Activated CD4-positive, alpha-beta memory T cell treated with anti-CD3 and anti-CD28 coated beads, Interleukin-2, amount 10 ng/mL, durations not matched to agents 7 days and 5 days (primary cell): ENCODE data around the gene HGF. TPM values are rescaled to one million over a fixed set of nuclear protein-coding genes. Genes with fewer than 3 reads are reported as not detected.

Experiments used
- CTCF ChIA-PET: fragments of 350-600 bp; sonication (Branson Sonifier 250); formaldehyde crosslinking; loops from one replicate; lab custom pipeline; 2021; ENCODE audit warnings: antibody characterized with exemption, inconsistent platforms; lab: Charles Lee
- POLR2A ChIA-PET: fragments of 350-600 bp; sonication (Branson Sonifier 250); formaldehyde crosslinking; loops from one replicate; lab custom pipeline; 2021; ENCODE audit warnings: antibody characterized with exemption; lab: Charles Lee
- DNase-seq: peaks from one replicate; pipeline ENCODE4 v3.0.0-alpha.2; 2020
- H3K27ac Mint-ChIP-seq: one replicate; pipeline ENCODE4 v1.8.0; 2021; ENCODE audit warnings: mild to moderate bottlenecking, mixed read lengths
- H3K27me3 Mint-ChIP-seq: one replicate; pipeline ENCODE4 v1.8.0; 2021; ENCODE audit warnings: mixed read lengths
- H3K36me3 Mint-ChIP-seq: one replicate; pipeline ENCODE4 v1.8.0; 2021; ENCODE audit warnings: low read depth, mixed read lengths
- H3K4me1 Mint-ChIP-seq: one replicate; pipeline ENCODE4 v1.8.0; 2021; ENCODE audit warnings: mixed read lengths
- H3K4me3 Mint-ChIP-seq: one replicate; pipeline ENCODE4 v1.8.0; 2021; ENCODE audit warnings: mild to moderate bottlenecking, mixed read lengths
- H3K9me3 Mint-ChIP-seq: one replicate; pipeline ENCODE4 v1.8.0; 2021; ENCODE audit warnings: mixed read lengths
- total RNA-seq, 2 experiments: library from RNA; stranded (reverse); gene quantifications; one replicate each; pipeline ENCODE4 v1.2.3, GENCODE V29; 2021

The HGF gene
- total RNA-seq, 2 experiments from 2014 or later: not detected

GRCh38 chr7:81676813-81677212, 93.0 kb downstream of the HGF start:
- ChIA-PET POLR2A (no interaction called here), CTCF (no interaction called here)
- Mint-ChIP-seq H3K4me3 (no peak overlapping the region), H3K4me1 (no peaks in the 10 kb centered on the region), H3K27ac (no peak overlapping the region), H3K27me3 (no peaks in the 10 kb centered on the region), H3K36me3 (no peaks in the 10 kb centered on the region), H3K9me3 (peaks cover 4% of the 10 kb centered on the region)
- DNase-seq: no peak

- Mint-ChIP-seq H3K27ac (no peak overlapping the region), H3K36me3 (no peaks in the 10 kb centered on the region), H3K4me1 (no peaks in the 10 kb centered on the region), H3K4me3 (no peak overlapping the region), H3K9me3 (peaks cover 1% of the 10 kb centered on the region), H3K27me3 (no peaks in the 10 kb centered on the region)
- ChIA-PET CTCF (no interaction called here), POLR2A (no interaction called here)
- DNase-seq: no peak
Observed at GRCh38 chr7:81676105-81676811, 93.6 kb downstream of the HGF start.

GRCh38 chr7:81674431-81674830, 95.4 kb downstream of the HGF start:
- CTCF ChIA-PET: no interaction called here
- Mint-ChIP-seq H3K9me3 (peaks cover 3% of the 10 kb centered on the region), H3K4me1 (no peaks in the 10 kb centered on the region), H3K36me3 (no peaks in the 10 kb centered on the region), H3K4me3 (no peak overlapping the region), H3K27me3 (no peaks in the 10 kb centered on the region), H3K27ac (no peak overlapping the region)
- DNase-seq: no peak
- POLR2A ChIA-PET: no interaction called here

GRCh38 chr7:81672872-81673271, 97.0 kb downstream of the HGF start:
- H3K27me3 Mint-ChIP-seq: no peaks in the 10 kb centered on the region
- ChIA-PET CTCF (no interaction called here), POLR2A (no interaction called here)
- H3K4me1 Mint-ChIP-seq: no peaks in the 10 kb centered on the region
- H3K9me3 Mint-ChIP-seq: peaks cover 3% of the 10 kb centered on the region
- no peak overlapping the region for H3K27ac Mint-ChIP-seq
- no peak for DNase-seq
- H3K4me3 Mint-ChIP-seq: no peak overlapping the region
- H3K36me3 Mint-ChIP-seq: no peaks in the 10 kb centered on the region

GRCh38 chr7:81669476-81670105, 100.3 kb downstream of the HGF start:
- H3K9me3 Mint-ChIP-seq: peaks cover 3% of the 10 kb centered on the region
- ChIA-PET POLR2A (no interaction called here), CTCF (no interaction called here)
- H3K4me3 Mint-ChIP-seq: no peak overlapping the region
- H3K27ac Mint-ChIP-seq: no peak overlapping the region
- no peaks in the 10 kb centered on the region for H3K4me1 Mint-ChIP-seq
- no peaks in the 10 kb centered on the region for H3K27me3 Mint-ChIP-seq
- H3K36me3 Mint-ChIP-seq: no peaks in the 10 kb centered on the region
- no peak for DNase-seq

- Mint-ChIP-seq H3K36me3 (no peaks in the 10 kb centered on the region), H3K4me3 (no peak overlapping the region), H3K27ac (no peak overlapping the region), H3K4me1 (no peaks in the 10 kb centered on the region), H3K9me3 (peaks cover 5% of the 10 kb centered on the region), H3K27me3 (no peaks in the 10 kb centered on the region)
- POLR2A ChIA-PET: no interaction called here
- CTCF ChIA-PET: no interaction called here
- DNase-seq: no peak
Observed at GRCh38 chr7:81666209-81666608, 103.6 kb downstream of the HGF start.

GRCh38 chr7:81665236-81665635, 104.6 kb downstream of the HGF start:
- no peaks in the 10 kb centered on the region for H3K36me3 Mint-ChIP-seq
- H3K4me3 Mint-ChIP-seq: no peak overlapping the region
- no peaks in the 10 kb centered on the region for H3K4me1 Mint-ChIP-seq
- POLR2A ChIA-PET: no interaction called here
- no peak overlapping the region for H3K27ac Mint-ChIP-seq
- no peak for DNase-seq
- CTCF ChIA-PET: no interaction called here
- no peaks in the 10 kb centered on the region for H3K27me3 Mint-ChIP-seq
- H3K9me3 Mint-ChIP-seq: peaks cover 9% of the 10 kb centered on the region

- H3K4me3 Mint-ChIP-seq: no peak overlapping the region
- ChIA-PET CTCF (no interaction called here), POLR2A (no interaction called here)
- peaks cover 5% of the 10 kb centered on the region for H3K9me3 Mint-ChIP-seq
- no peaks in the 10 kb centered on the region for H3K27me3 Mint-ChIP-seq
- no peaks in the 10 kb centered on the region for H3K36me3 Mint-ChIP-seq
- DNase-seq: no peak
- no peaks in the 10 kb centered on the region for H3K4me1 Mint-ChIP-seq
- H3K27ac Mint-ChIP-seq: no peak overlapping the region
Observed at GRCh38 chr7:81664304-81664703, 105.5 kb downstream of the HGF start.

- ChIA-PET CTCF (no interaction called here), POLR2A (no interaction called here)
- peaks cover 5% of the 10 kb centered on the region for H3K9me3 Mint-ChIP-seq
- H3K4me3 Mint-ChIP-seq: no peak overlapping the region
- no peaks in the 10 kb centered on the region for H3K36me3 Mint-ChIP-seq
- H3K27ac Mint-ChIP-seq: no peak overlapping the region
- H3K27me3 Mint-ChIP-seq: no peaks in the 10 kb centered on the region
- DNase-seq: no peak
- H3K4me1 Mint-ChIP-seq: no peaks in the 10 kb centered on the region
Observed at GRCh38 chr7:81662531-81662930, 107.3 kb downstream of the HGF start.

GRCh38 chr7:81659697-81660395, 110.0 kb downstream of the HGF start:
- no peaks in the 10 kb centered on the region for H3K27me3 Mint-ChIP-seq
- H3K27ac Mint-ChIP-seq: no peak overlapping the region
- H3K4me1 Mint-ChIP-seq: no peaks in the 10 kb centered on the region
- H3K4me3 Mint-ChIP-seq: no peak overlapping the region
- H3K9me3 Mint-ChIP-seq: peaks cover 9% of the 10 kb centered on the region
- H3K36me3 Mint-ChIP-seq: no peaks in the 10 kb centered on the region
- ChIA-PET CTCF (no interaction called here), POLR2A (no interaction called here)
- DNase-seq: no peak

GRCh38 chr7:81657551-81657950, 112.3 kb downstream of the HGF start:
- no peak for DNase-seq
- Mint-ChIP-seq H3K4me1 (no peaks in the 10 kb centered on the region), H3K36me3 (no peaks in the 10 kb centered on the region), H3K27ac (no peak overlapping the region), H3K4me3 (no peak overlapping the region), H3K9me3 (peaks cover 13% of the 10 kb centered on the region), H3K27me3 (no peaks in the 10 kb centered on the region)
- ChIA-PET CTCF (no interaction called here), POLR2A (no interaction called here)

GRCh38 chr7:81655271-81655670, 114.6 kb downstream of the HGF start:
- POLR2A ChIA-PET: no interaction called here
- no peaks in the 10 kb centered on the region for H3K27me3 Mint-ChIP-seq
- CTCF ChIA-PET: no interaction called here
- no peak for DNase-seq
- no peaks in the 10 kb centered on the region for H3K36me3 Mint-ChIP-seq
- no peak overlapping the region for H3K27ac Mint-ChIP-seq
- H3K4me1 Mint-ChIP-seq: no peaks in the 10 kb centered on the region
- H3K9me3 Mint-ChIP-seq: peaks cover 12% of the 10 kb centered on the region
- H3K4me3 Mint-ChIP-seq: no peak overlapping the region

- POLR2A ChIA-PET: no interaction called here
- no peaks in the 10 kb centered on the region for H3K36me3 Mint-ChIP-seq
- no peak for DNase-seq
Observed at GRCh38 chr7:81652225-81652624, 117.6 kb downstream of the HGF start.

More at GRCh38 chr7:81652225-81652624, 117.6 kb downstream of the HGF start:
- CTCF ChIA-PET: no interaction called here
- Mint-ChIP-seq H3K27ac (no peak overlapping the region), H3K4me1 (no peaks in the 10 kb centered on the region), H3K27me3 (no peaks in the 10 kb centered on the region), H3K9me3 (peaks cover 12% of the 10 kb centered on the region), H3K4me3 (no peak overlapping the region)
